Measurements from ENCODE around the gene WDR35. TPM values are rescaled to one million over a fixed set of nuclear protein-coding genes. Genes with fewer than 3 reads are reported as not detected.

The WDR35 gene
- total and polyA plus RNA-seq, 7 donors: 0.46 to 15.5 (median 7.2) TPM

GRCh38 chr2:19943189-19943588 lies 46.7 kb downstream of the WDR35 start:
- WGBS, 2 donors: 64 to 89% methylated on average over 1 of the region's 1 CpG
- no peak for TF ChIP-seq EP300 (IDR thresholded peaks at IDR 0.05)
- TF ChIP-seq POLR2AphosphoS5 (IDR thresholded peaks at IDR 0.05): no peak
- no peak for TF ChIP-seq POLR2A (IDR thresholded peaks at IDR 0.05)
- TF ChIP-seq, protein P1, sequence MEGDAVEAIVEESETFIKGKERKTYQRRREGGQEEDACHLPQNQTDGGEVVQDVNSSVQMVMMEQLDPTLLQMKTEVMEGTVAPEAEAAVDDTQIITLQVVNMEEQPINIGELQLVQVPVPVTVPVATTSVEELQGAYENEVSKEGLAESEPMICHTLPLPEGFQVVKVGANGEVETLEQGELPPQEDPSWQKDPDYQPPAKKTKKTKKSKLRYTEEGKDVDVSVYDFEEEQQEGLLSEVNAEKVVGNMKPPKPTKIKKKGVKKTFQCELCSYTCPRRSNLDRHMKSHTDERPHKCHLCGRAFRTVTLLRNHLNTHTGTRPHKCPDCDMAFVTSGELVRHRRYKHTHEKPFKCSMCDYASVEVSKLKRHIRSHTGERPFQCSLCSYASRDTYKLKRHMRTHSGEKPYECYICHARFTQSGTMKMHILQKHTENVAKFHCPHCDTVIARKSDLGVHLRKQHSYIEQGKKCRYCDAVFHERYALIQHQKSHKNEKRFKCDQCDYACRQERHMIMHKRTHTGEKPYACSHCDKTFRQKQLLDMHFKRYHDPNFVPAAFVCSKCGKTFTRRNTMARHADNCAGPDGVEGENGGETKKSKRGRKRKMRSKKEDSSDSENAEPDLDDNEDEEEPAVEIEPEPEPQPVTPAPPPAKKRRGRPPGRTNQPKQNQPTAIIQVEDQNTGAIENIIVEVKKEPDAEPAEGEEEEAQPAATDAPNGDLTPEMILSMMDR (IDR thresholded peaks at IDR 0.05): no peak
- intact Hi-C loops (cut with DNase I): no loop called here

GRCh38 chr2:19942199-19942598 lies 47.7 kb downstream of the WDR35 start:
- Histone ChIP-seq H3K27me3 (no peaks in the 10 kb centered on the region), H3K36me3 (peaks cover 0 to 31% (median 0%) of the 10 kb centered on the region in 4 donors), H3K4me3 (no peak overlapping the region), H3K9me3 (no peaks in the 10 kb centered on the region), H3K4me1 (peaks cover 0 to 3% (median under 1%) of the 10 kb centered on the region in 4 donors), H3K27ac (no peak overlapping the region)
- TF ChIP-seq, protein P1 (IDR thresholded peaks at IDR 0.05): no peak
- no peak for TF ChIP-seq POLR2AphosphoS5 (IDR thresholded peaks at IDR 0.05)
- intact Hi-C loops (cut with DNase I): no loop called here
- no peak for DNase-seq

More at GRCh38 chr2:19943189-19943588, 46.7 kb downstream of the WDR35 start:
- Histone ChIP-seq H3K9me3 (no peaks in the 10 kb centered on the region), H3K4me3 (no peak overlapping the region), H3K27me3 (no peaks in the 10 kb centered on the region), H3K27ac (no peak overlapping the region), H3K36me3 (peaks cover 0 to 21% (median 0%) of the 10 kb centered on the region in 4 donors), H3K4me1 (peaks cover 0 to 8% (median 3%) of the 10 kb centered on the region in 4 donors)
- no peak for DNase-seq

GRCh38 chr2:19937004-19937403 lies 52.9 kb downstream of the WDR35 start:
- Histone ChIP-seq H3K4me3 (no peak overlapping the region), H3K4me1 (no peaks in the 10 kb centered on the region), H3K27ac (no peak overlapping the region), H3K9me3 (no peaks in the 10 kb centered on the region), H3K27me3 (no peaks in the 10 kb centered on the region), H3K36me3 (peaks cover 0 to 49% (median 8%) of the 10 kb centered on the region in 4 donors)
- intact Hi-C loops (cut with DNase I): no loop called here
- TF ChIP-seq POLR2A (IDR thresholded peaks at IDR 0.05) (no peak), EP300 (IDR thresholded peaks at IDR 0.05) (no peak), POLR2AphosphoS5 (IDR thresholded peaks at IDR 0.05) (no peak)
- TF ChIP-seq, protein P1 (IDR thresholded peaks at IDR 0.05): no peak
- WGBS, 2 donors: 90 to 95% methylated on average over 4 of the region's 4 CpGs
- no peak for DNase-seq

DNA sequence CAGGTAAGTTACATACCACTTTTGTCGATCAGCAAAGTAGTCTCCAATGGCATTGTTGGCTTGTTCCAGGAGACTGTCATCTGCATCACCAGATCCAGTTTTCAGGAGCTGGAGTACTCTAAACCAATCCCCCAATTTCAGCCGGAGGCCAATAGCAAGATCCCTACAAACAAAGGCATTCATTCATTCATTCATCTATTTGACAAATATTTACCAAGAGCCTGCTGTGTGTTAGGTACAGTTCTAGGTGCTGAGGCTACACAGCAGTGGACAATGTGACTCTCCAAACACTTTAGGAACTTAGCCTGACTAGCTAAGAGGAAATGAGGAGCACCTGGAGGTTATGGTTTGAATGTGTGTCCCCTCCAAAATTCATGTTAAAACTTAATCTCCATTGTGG lies 53.7 kb downstream of the WDR35 start:
- WGBS, 2 donors: 91 to 96% methylated on average over 2 of the region's 2 CpGs
- H3K36me3 ChIP-seq: peaks cover 0 to 56% (median 8%) of the 10 kb centered on the region in 4 donors
- H3K27me3 ChIP-seq: no peaks in the 10 kb centered on the region
- no peak for DNase-seq
- intact Hi-C loops (cut with DNase I): no loop called here
- TF ChIP-seq POLR2A (IDR thresholded peaks at IDR 0.05) (no peak), EP300 (IDR thresholded peaks at IDR 0.05) (no peak), POLR2AphosphoS5 (IDR thresholded peaks at IDR 0.05) (no peak)
- TF ChIP-seq, protein P1 (IDR thresholded peaks at IDR 0.05): no peak
- no peak overlapping the region for H3K27ac ChIP-seq
- H3K9me3 ChIP-seq: no peaks in the 10 kb centered on the region
- no peaks in the 10 kb centered on the region for H3K4me1 ChIP-seq
- no peak overlapping the region for H3K4me3 ChIP-seq

GRCh38 chr2:19933351-19933981 lies 56.4 kb downstream of the WDR35 start:
- H3K4me1 ChIP-seq: no peaks in the 10 kb centered on the region
- H3K27me3 ChIP-seq: no peaks in the 10 kb centered on the region
- H3K4me3 ChIP-seq: no peak overlapping the region
- intact Hi-C loops (cut with DNase I): no loop called here
- H3K36me3 ChIP-seq: peaks cover 0 to 75% (median 16%) of the 10 kb centered on the region in 4 donors
- H3K27ac ChIP-seq: no peak overlapping the region
- TF ChIP-seq POLR2AphosphoS5 (IDR thresholded peaks at IDR 0.05) (no peak), EP300 (IDR thresholded peaks at IDR 0.05) (no peak), POLR2A (IDR thresholded peaks at IDR 0.05) (no peak)
- TF ChIP-seq, protein P1 (IDR thresholded peaks at IDR 0.05): no peak
- 75 to 77% methylated on average over 5 of the region's 5 CpGs for WGBS, 2 donors
- DNase-seq: no peak
- H3K9me3 ChIP-seq: peaks cover 0 to 2% (median under 1%) of the 10 kb centered on the region in 4 donors

All from sigmoid colon (tissue), 7 donors.